ENCODE measurements around the gene FAM240B. TPM values are rescaled to one million over a fixed set of nuclear protein-coding genes. Genes with fewer than 3 reads are reported as not detected.

Gene FAM240B
- total and polyA plus RNA-seq, 9 of the 15 experiments (the other 6 are each of a cell fraction or from before 2014, with no cell fraction given), result not detected

- ATAC-seq (no peak), DNase-seq (ENCODE audit: extremely low read depth in 1 of 4, low spot score in 3 of 4) (no peak), FAIRE-seq (no peak)
- Histone ChIP-seq H3K9ac (ENCODE audit: insufficient read depth in 1 of 2, low read depth in 2 of 2, low read length in 2 of 2) (no peak overlapping the region), H3K27me3 (ENCODE audit: control insufficient read depth in 2 of 2, insufficient read depth in 2 of 2, low read length in 2 of 2) (no peaks in the 10 kb centered on the region; a peak in 1 of 5 replicates), H3K27ac (ENCODE audit: extremely low read depth, low read depth, low read length) (no peak overlapping the region), H3K4me3 (no peak overlapping the region), H3K36me3 (ENCODE audit: control insufficient read depth, insufficient read depth, low read length) (no peaks in the 10 kb centered on the region), H3K9me1 (ENCODE audit: control insufficient read depth, insufficient read depth, low read length) (no peaks in the 10 kb centered on the region), H3K79me2 (ENCODE audit: control insufficient read depth, insufficient read depth, low read length) (no peaks in the 10 kb centered on the region), H3K9me3 (replicated peaks; ENCODE audit: control insufficient read depth, insufficient read depth, low read depth, low read length) (no peaks in the 10 kb centered on the region), H3K4me1 (replicated peaks in 1 of 2; ENCODE audit: control insufficient read depth in 2 of 2, insufficient read depth in 2 of 2, low read length in 2 of 2) (no peaks in the 10 kb centered on the region), H3K4me2 (ENCODE audit: insufficient read depth, low read length) (no peak overlapping the region), H2AFZ (ENCODE audit: low read depth, low read length) (no peak overlapping the region), H4K20me1 (replicated peaks; ENCODE audit: control insufficient read depth, insufficient read depth, low read length) (no peaks in the 10 kb centered on the region)
- WGBS (ENCODE audit: insufficient coverage, low coverage, missing lambda C conversion rate), result under 1% methylated on average over 7 of the region's 7 CpGs
- no TSS peak for BruUV-seq (replicated peaks)
- intact Hi-C loops (cut with micrococcal nuclease) (no loop called here), in situ Hi-C loops (cut with MboI) (no loop called here)
- TF ChIP-seq ETS1 (conservative IDR thresholded peaks at IDR 0.05; ENCODE audit: control insufficient read depth, low read depth, low read length), result no peak
- no peak for TF ChIP-seq JUNB (CRISPR knock-in tag; conservative IDR thresholded peaks at IDR 0.05)
- TF ChIP-seq MTF1 (CRISPR knock-in tag; IDR thresholded peaks at IDR 0.05; ENCODE audit: borderline replicate concordance), result no peak
- no peak for TF ChIP-seq IFI16 (CRISPR knock-in tag; IDR thresholded peaks at IDR 0.05)
- no peak for TF ChIP-seq MCM5 (IDR thresholded peaks at IDR 0.05; ENCODE audit: low read depth)
- no peak for TF ChIP-seq RBM39 (optimal IDR thresholded peaks at IDR 0.05; ENCODE audit: low read depth, low read length)
- no peak for TF ChIP-seq NRF1 (conservative IDR thresholded peaks at IDR 0.05 in 1 of 2, IDR thresholded peaks at IDR 0.05 in 1 of 2)
- TF ChIP-seq ZC3H11A (IDR thresholded peaks at IDR 0.05; ENCODE audit: low read depth, low read length), result no peak
- CTCF ChIA-PET (ENCODE audit: low intra/inter-chr PET ratio), result no interaction called here
- POLR2A ChIA-PET, result interaction anchor here (0.6 kb wide), 1 partner anchor 10 kb away, joined by 3 read pairs; no protein-coding TSS in a partner anchor
These were observed 67.4 kb downstream of the FAM240B start for GRCh38 chr9:38652486-38652885.

Data from K562 (cell line).